Thymus (tissue), 2 donors: ENCODE measurements around the gene BRIP1. TPM values are rescaled to one million over a fixed set of nuclear protein-coding genes. Genes with fewer than 3 reads are reported as not detected.

Experiments
- polyA plus RNA-seq: library from polyadenylated mRNA; stranded (reverse); fragments of 200-250 nt; gene quantifications from one replicate; pipeline ENCODE4 v1.2.3, GENCODE V29; 2013
- total RNA-seq: library from RNA; stranded (reverse); fragments of 120-200 nt; gene quantifications from one replicate; pipeline ENCODE4 v1.2.4, GENCODE V29; 2013
- donor health status: healthy.

The BRIP1 gene
- total and polyA plus RNA-seq, 2 donors, result 0.68 to 11.5 TPM

Other genes starting within 250 kb of the BRIP1 start
- 13.1 TPM for gene INTS2, start 64.5 kb upstream of the BRIP1 start, total RNA-seq
- gene INTS2, start 64.5 kb upstream of the BRIP1 start, polyA plus RNA-seq, result 3.9 TPM
- gene MED13, start 201.8 kb upstream of the BRIP1 start, total RNA-seq, result 32.0 TPM
- 12.0 TPM for gene MED13, start 201.8 kb upstream of the BRIP1 start, polyA plus RNA-seq